Thyroid gland (tissue), 4 donors: ENCODE results near the gene ADAM11. TPM values are rescaled to one million over a fixed set of nuclear protein-coding genes. Genes with fewer than 3 reads are reported as not detected.

Experiments used
- DNase-seq, 2 donors: peaks; one replicate each; pipeline ENCODE4 v3.0.0-alpha.2; 2019
- H3K27ac ChIP-seq, 3 donors: fragments of 200-600 bp; sonication (generic); 1 replicate in 2 of 3; 2 replicates in 1 of 3; pipeline ENCODE4 v1.5.1; 2016 to 2019; ENCODE audit warnings: mild to moderate bottlenecking in 1 of 3, moderate library complexity in 1 of 3
- H3K27me3 ChIP-seq: fragments of 200-600 bp; sonication (generic); one replicate; pipeline ENCODE4 v1.5.1; 2019
- H3K36me3 ChIP-seq, 2 donors: fragments of 200-600 bp; sonication (generic); one replicate each; pipeline ENCODE4 v1.5.1; 2016 to 2019
- H3K4me1 ChIP-seq, 2 donors: fragments of 200-600 bp; sonication (generic); one replicate each; pipeline ENCODE4 v1.5.1; 2017 to 2019
- H3K4me3 ChIP-seq, 3 donors: fragments of 200-600 bp; sonication (generic); replicated peaks in 1 of 3; 1 replicate in 2 of 3; 2 replicates in 1 of 3; pipeline ENCODE4 v1.5.1; 2016; ENCODE audit warnings: mild to moderate bottlenecking in 1 of 3
- H3K9me3 ChIP-seq: fragments of 200-600 bp; sonication (generic); one replicate; pipeline ENCODE4 v1.5.1; 2017
- POLR2A ChIP-seq, 2 donors: fragments of 450-650 bp; IDR thresholded peaks; one replicate each; pipeline ENCODE4 v1.6.1; 2017; ENCODE audit warnings: antibody characterized with exemption in 2 of 2, mild to moderate bottlenecking in 2 of 2, moderate library complexity in 1 of 2
- WGBS, 2 donors: methylation state at CpG; one replicate each; pipeline ENCODE4 v1.1.5; 2017; 5-methylcytosine and 5-hydroxymethylcytosine counted together
- intact Hi-C: fragments of 100-400 bp; cut with DNase I; formaldehyde crosslinking; loops from one replicate; pipeline ENCODE4 v1.15.1; 2023
- total RNA-seq, 4 donors: library from RNA; depleted of rRNA; stranded (reverse); fragments of >200 nt; gene quantifications; one replicate each; pipeline ENCODE4 v1.2.3, GENCODE V29; 2016
- TF ChIP-seq, protein P1 (sequence below), 6 experiments: fragments of 200-600 bp in 3 of 6; fragments of 450-650 bp in 3 of 6; sonication (generic) in 3 of 6; IDR thresholded peaks; one replicate each; pipeline ENCODE4 v1.5.1; 2016 to 2019; ENCODE audit warnings: antibody characterized with exemption in 6 of 6, mild to moderate bottlenecking in 2 of 6, inconsistent platforms in 1 of 6, moderate library complexity in 1 of 6

Gene ADAM11
- total RNA-seq, 4 donors from 2014 or later, result 0.22 to 0.29 (median 0.27) TPM; not detected in 1

DNA sequence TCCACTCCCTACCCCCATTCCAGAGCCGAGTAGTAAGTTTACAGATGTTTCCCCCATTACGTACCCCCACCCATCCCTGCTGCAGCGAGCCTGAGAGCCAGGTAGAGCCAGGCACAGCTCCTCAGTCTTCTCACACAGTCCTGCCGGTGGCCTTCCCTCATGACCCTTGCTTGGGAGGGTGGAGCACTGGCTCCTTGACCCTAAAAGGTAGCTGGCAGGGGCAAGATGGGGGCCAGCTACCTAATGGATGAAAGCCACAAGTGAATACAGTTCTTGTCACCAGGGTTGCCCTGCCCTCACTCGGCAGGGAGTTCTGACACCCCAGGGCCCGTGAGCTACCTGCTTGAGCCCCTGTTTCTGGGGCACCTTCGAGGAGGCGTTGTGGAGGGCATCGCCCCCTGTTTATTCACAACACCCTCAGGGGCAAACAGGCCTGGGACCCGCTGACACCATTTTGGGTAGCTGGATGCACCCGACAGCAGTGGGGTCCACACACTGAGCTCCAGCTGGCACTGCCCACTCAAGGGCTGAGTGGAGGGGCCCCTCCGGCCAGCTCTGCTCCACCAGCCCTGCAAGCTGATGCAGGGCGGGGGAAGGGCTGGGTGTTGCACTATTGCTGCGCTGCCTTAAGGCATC, 22.2 kb downstream of the ADAM11 start:
- H3K27ac ChIP-seq, result no peak overlapping the region
- intact Hi-C loops, result no loop called here
- H3K9me3 ChIP-seq, result no peaks in the 10 kb centered on the region
- no peaks in the 10 kb centered on the region for H3K27me3 ChIP-seq
- TF ChIP-seq, protein P1, sequence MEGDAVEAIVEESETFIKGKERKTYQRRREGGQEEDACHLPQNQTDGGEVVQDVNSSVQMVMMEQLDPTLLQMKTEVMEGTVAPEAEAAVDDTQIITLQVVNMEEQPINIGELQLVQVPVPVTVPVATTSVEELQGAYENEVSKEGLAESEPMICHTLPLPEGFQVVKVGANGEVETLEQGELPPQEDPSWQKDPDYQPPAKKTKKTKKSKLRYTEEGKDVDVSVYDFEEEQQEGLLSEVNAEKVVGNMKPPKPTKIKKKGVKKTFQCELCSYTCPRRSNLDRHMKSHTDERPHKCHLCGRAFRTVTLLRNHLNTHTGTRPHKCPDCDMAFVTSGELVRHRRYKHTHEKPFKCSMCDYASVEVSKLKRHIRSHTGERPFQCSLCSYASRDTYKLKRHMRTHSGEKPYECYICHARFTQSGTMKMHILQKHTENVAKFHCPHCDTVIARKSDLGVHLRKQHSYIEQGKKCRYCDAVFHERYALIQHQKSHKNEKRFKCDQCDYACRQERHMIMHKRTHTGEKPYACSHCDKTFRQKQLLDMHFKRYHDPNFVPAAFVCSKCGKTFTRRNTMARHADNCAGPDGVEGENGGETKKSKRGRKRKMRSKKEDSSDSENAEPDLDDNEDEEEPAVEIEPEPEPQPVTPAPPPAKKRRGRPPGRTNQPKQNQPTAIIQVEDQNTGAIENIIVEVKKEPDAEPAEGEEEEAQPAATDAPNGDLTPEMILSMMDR (IDR thresholded peaks at IDR 0.05), result no peak
- no peak for TF ChIP-seq POLR2A (IDR thresholded peaks at IDR 0.05)
- H3K36me3 ChIP-seq, result no peaks in the 10 kb centered on the region
- 93 to 97% methylated on average over 10 to 13 of the region's 14 CpGs for WGBS, 2 donors
- no peak overlapping the region for H3K4me3 ChIP-seq
- H3K4me1 ChIP-seq, result peaks cover 7 to 14% of the 10 kb centered on the region in 2 donors
- DNase-seq, result no peak

DNA sequence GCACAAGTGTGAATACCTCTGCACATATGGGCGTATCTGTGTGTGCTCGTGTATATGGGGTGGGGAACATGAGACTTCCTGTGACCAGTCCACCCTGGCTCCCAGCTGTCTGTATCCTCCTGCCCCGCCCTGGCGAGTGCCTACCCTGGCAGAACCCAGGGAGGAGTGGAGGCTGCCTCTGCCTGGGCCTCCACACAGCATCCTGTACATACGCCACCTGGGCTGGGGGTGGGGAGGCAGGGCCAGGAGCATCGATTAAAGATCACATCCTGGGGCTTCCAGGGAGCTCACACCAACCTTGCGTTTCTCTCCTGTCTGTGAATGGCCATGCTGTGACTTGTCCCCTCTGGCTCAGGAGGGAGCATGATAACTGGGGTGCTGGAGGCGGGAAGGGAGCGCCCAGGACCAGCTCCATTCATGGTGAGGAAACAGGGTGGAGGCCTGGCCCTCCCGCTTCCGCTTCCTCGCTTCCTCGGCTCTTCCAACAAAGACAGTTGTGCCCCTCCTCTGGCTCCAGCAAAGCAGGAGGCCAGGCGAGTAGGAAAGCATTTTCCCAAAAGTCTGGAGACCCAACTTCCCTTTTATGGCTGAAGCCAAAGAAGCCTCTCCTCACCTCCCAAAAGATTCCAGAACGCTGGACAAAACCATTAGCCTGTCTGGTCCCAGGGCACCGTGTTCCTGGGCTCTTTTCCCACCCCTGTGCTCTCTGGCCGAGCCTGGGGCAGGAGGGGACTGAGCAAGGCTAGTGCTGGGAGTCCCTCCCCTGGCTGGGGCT, 22.9 kb downstream of the ADAM11 start:
- intact Hi-C loops, result no loop called here
- WGBS, 2 donors, result 51 to 53% methylated on average over 17 of the region's 17 CpGs
- TF ChIP-seq, protein P1 (IDR thresholded peaks at IDR 0.05), result no peak
- TF ChIP-seq POLR2A (IDR thresholded peaks at IDR 0.05), result no peak
- Histone ChIP-seq H3K4me3 (no peak overlapping the region), H3K9me3 (no peaks in the 10 kb centered on the region), H3K27ac (peak overlapping the region; percentile 8 to 50 (median 21)), H3K36me3 (no peaks in the 10 kb centered on the region), H3K4me1 (peaks cover 2 to 18% of the 10 kb centered on the region in 2 donors), H3K27me3 (no peaks in the 10 kb centered on the region)
- DNase-seq, result no peak

DNA sequence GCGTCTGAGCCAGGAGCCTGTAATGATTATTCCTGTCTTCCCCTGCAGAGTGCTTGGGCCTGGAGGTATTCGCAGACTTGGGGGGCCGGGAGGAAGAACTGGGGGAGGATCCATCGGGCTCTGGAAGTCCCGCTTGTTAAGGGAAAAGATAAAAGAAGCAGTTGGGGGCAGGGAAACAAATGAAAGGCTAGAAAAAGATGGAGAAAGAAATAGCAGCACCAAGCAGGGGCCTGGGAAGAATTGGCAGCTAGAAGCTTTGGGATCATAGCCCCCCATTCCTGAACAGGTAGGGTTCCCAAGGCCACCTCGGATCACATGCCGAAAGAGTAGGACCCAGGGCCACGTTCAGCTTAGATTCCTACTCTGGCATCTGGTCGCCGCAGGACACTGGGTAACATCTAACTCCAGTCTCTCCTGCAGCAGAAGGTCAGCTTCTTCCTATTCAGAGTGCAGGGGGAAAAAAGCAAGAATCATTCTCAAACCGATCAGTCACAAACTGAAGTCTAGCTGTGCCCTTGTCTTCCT, 23.6 kb downstream of the ADAM11 start:
- TF ChIP-seq POLR2A (IDR thresholded peaks at IDR 0.05), result no peak
- TF ChIP-seq, protein P1 (IDR thresholded peaks at IDR 0.05), result no peak
- no peak for DNase-seq
- intact Hi-C loops, result no loop called here
- Histone ChIP-seq H3K27me3 (no peaks in the 10 kb centered on the region), H3K9me3 (no peaks in the 10 kb centered on the region), H3K4me3 (no peak overlapping the region), H3K27ac (peak overlapping the region; percentile 8 to 50 (median 21)), H3K36me3 (no peaks in the 10 kb centered on the region), H3K4me1 (peaks cover 6 to 24% of the 10 kb centered on the region in 2 donors)
- WGBS, 2 donors, result 61 to 63% methylated on average over 11 of the region's 11 CpGs

DNA sequence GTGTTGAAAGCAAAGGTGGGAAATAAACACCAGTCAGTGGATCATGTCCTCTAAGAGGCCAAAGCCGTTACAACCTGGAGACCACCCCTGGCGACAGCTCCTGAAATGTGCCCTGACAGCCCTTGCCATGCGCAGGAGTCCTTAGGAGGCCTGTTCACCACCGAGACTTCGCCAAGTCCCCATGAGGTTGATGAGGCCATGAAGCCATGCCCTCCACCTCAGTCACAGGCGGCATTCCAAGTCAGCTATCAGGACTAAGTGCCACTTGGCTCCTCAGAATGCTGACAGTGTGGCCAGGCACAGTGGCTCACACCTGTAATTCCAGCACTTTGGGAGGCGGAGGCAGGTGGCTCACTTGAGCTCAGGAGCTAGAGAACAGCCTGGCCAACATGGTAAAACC, 27.1 kb downstream of the ADAM11 start:
- Histone ChIP-seq H3K9me3 (no peaks in the 10 kb centered on the region), H3K36me3 (no peaks in the 10 kb centered on the region), H3K4me3 (no peak overlapping the region), H3K27ac (no peak overlapping the region), H3K27me3 (no peaks in the 10 kb centered on the region), H3K4me1 (peaks cover 5 to 19% of the 10 kb centered on the region in 2 donors)
- WGBS, 2 donors, result 76 to 79% methylated on average over 3 to 5 of the region's 7 CpGs
- peak; percentile 75 to 77 for DNase-seq
- intact Hi-C loops, result no loop called here
- TF ChIP-seq POLR2A (IDR thresholded peaks at IDR 0.05), result no peak
- TF ChIP-seq, protein P1 (IDR thresholded peaks at IDR 0.05), result no peak
